IMR-90 (cell line): ENCODE results near the gene GDF10. TPM values are rescaled to one million over a fixed set of nuclear protein-coding genes. Genes with fewer than 3 reads are reported as not detected.

ENCODE experiments used
- ATAC-seq: fragments of 200-7000 bp; cut with Tn5 transposase; 2 replicates; pipeline ENCODE4 v1.9.1; 2020; ENCODE audit warnings: low read depth, mild to moderate bottlenecking, moderate library complexity
- BruUV-seq: library from RNA; stranded (reverse); fragments of 400-500 nt; replicated peaks from 2 replicates; lab custom pipeline; 2021; lab: Mats Ljungman, UMichigan
- CTCF ChIA-PET: fragments of 300-600 bp; formaldehyde crosslinking; extraction: SDS; loops from one replicate; lab custom pipeline; 2021; ENCODE audit warnings: antibody characterized with exemption; lab: Yijun Ruan, JAX
- POLR2A ChIA-PET: fragments of 300-600 bp; sonication (Branson Sonifier 250); formaldehyde crosslinking; loops from one replicate; lab custom pipeline; 2022; ENCODE audit warnings: antibody characterized with exemption; ENCODE audit not compliant: unreplicated experiment; lab: Charles Lee
- DNase-seq: peaks from one replicate; pipeline ENCODE4 v3.0.0; 2013
- H2AFZ ChIP-seq: replicated peaks from 2 replicates; pipeline ENCODE3; 2013; ENCODE audit warnings: low read length, mild to moderate bottlenecking; ENCODE audit not compliant: poor library complexity
- H2AK5ac ChIP-seq: 2 replicates; pipeline ENCODE4 v1.6.1; 2013; ENCODE audit warnings: low read depth, low read length, inconsistent platforms
- H2AK9ac ChIP-seq: replicated peaks from 2 replicates; pipeline ENCODE3; 2013; ENCODE audit warnings: mild to moderate bottlenecking, low read depth, low read length, moderate library complexity; ENCODE audit not compliant: poor library complexity
- H2BK120ac ChIP-seq: 2 replicates; pipeline ENCODE4 v1.6.1; 2013; ENCODE audit warnings: low read depth, low read length, inconsistent platforms
- H2BK15ac ChIP-seq: 3 replicates; pipeline ENCODE4 v1.6.1; 2013; ENCODE audit warnings: low read depth, low read length, inconsistent platforms
- H2BK20ac ChIP-seq: 2 replicates; pipeline ENCODE4 v1.6.1; 2013; ENCODE audit warnings: low read depth, mild to moderate bottlenecking, inconsistent platforms, low read length, moderate library complexity
- H2BK5ac ChIP-seq: 2 replicates; pipeline ENCODE4 v1.6.1; 2013; ENCODE audit warnings: mild to moderate bottlenecking, low read depth, low read length, inconsistent platforms; ENCODE audit not compliant: poor library complexity, severe bottlenecking
- H3K14ac ChIP-seq: replicated peaks from 2 replicates; pipeline ENCODE4 v1.6.1; 2013; ENCODE audit warnings: low read depth, low read length, inconsistent platforms
- H3K18ac ChIP-seq: 2 replicates; pipeline ENCODE4 v1.6.1; 2013; ENCODE audit warnings: low read depth, low read length, control low read depth
- H3K23ac ChIP-seq: 2 replicates; pipeline ENCODE4 v1.6.1; 2013; ENCODE audit warnings: low read depth, low read length, inconsistent platforms
- H3K27ac ChIP-seq: 2 replicates; pipeline ENCODE4 v1.5.1; 2013; ENCODE audit warnings: mild to moderate bottlenecking, control low read depth, low read length; ENCODE audit not compliant: insufficient read depth
- H3K27me3 ChIP-seq: 2 replicates; pipeline ENCODE4 v1.6.1; 2013; ENCODE audit warnings: low read length; ENCODE audit not compliant: control insufficient read depth, insufficient read depth
- H3K36me3 ChIP-seq: 2 replicates; pipeline ENCODE4 v1.6.1; 2013; ENCODE audit warnings: low read length, mixed read lengths; ENCODE audit not compliant: control insufficient read depth, insufficient read depth
- H3K4ac ChIP-seq: 2 replicates; pipeline ENCODE4 v1.6.1; 2013; ENCODE audit warnings: low read depth, low read length, inconsistent platforms
- H3K4me1 ChIP-seq: 2 replicates; pipeline ENCODE4 v1.6.1; 2013; ENCODE audit warnings: low read length, mixed read lengths; ENCODE audit not compliant: control insufficient read depth, insufficient read depth
- H3K4me2 ChIP-seq: 2 replicates; pipeline ENCODE4 v1.6.1; 2013; ENCODE audit warnings: low read depth, mild to moderate bottlenecking, control low read depth, low read length, moderate library complexity
- H3K4me3 ChIP-seq: 2 replicates; pipeline ENCODE4 v1.5.1; 2013; ENCODE audit warnings: low read depth, mild to moderate bottlenecking, control low read depth, low read length, moderate library complexity; ENCODE audit not compliant: insufficient read depth
- H3K56ac ChIP-seq: 2 replicates; pipeline ENCODE4 v1.6.1; 2013; ENCODE audit warnings: low read length, inconsistent platforms; ENCODE audit not compliant: insufficient read depth; ENCODE audit errors: extremely low read depth
- H3K79me1 ChIP-seq, 2 experiments: 2 replicates each; pipeline ENCODE4 v1.6.1; 2013; ENCODE audit warnings: low read length in 2 of 2, inconsistent platforms in 1 of 2, low read depth in 1 of 2
- H3K9ac ChIP-seq: 2 replicates; pipeline ENCODE4 v1.6.1; 2013; ENCODE audit warnings: low read depth, low read length, control low read depth
- H3K9me1 ChIP-seq: 2 replicates; pipeline ENCODE4 v1.6.1; 2013; ENCODE audit warnings: low read length, inconsistent platforms; ENCODE audit not compliant: insufficient read depth
- H3K9me3 ChIP-seq: 2 replicates; pipeline ENCODE4 v1.6.1; 2013; ENCODE audit warnings: low read length; ENCODE audit not compliant: control insufficient read depth, insufficient read depth
- H4K20me1 ChIP-seq: 2 replicates; pipeline ENCODE4 v1.6.1; 2013; ENCODE audit warnings: low read length, inconsistent platforms; ENCODE audit not compliant: insufficient read depth
- H4K5ac ChIP-seq: 2 replicates; pipeline ENCODE4 v1.6.1; 2013; ENCODE audit warnings: mild to moderate bottlenecking, low read depth, low read length, control low read depth
- H4K8ac ChIP-seq, 2 experiments: 2 replicates each; pipeline ENCODE4 v1.6.1; 2013; ENCODE audit warnings: low read depth in 2 of 2, low read length in 2 of 2, control low read depth in 1 of 2, inconsistent platforms in 1 of 2
- H4K91ac ChIP-seq: 2 replicates; pipeline ENCODE4 v1.6.1; 2013; ENCODE audit warnings: low read depth, low read length, inconsistent platforms; ENCODE audit not compliant: insufficient read depth
- BHLHE40 ChIP-seq: fragments of 150-350 bp; IDR thresholded peaks from 2 replicates; pipeline ENCODE4 v1.6.1; 2016; ENCODE audit warnings: mild to moderate bottlenecking, low read depth, low read length
- CEBPB ChIP-seq: IDR thresholded peaks from 2 replicates; pipeline ENCODE4 v1.6.1; 2012; ENCODE audit warnings: low read depth, low read length, improper control_type of control experiment
- MAFK ChIP-seq: IDR thresholded peaks from 2 replicates; pipeline ENCODE4 v1.6.1; 2012; ENCODE audit warnings: low read depth, low read length, improper control_type of control experiment
- RCOR1 ChIP-seq: IDR thresholded peaks from 2 replicates; pipeline ENCODE4 v1.6.1; 2012; ENCODE audit warnings: mild to moderate bottlenecking, low read length, improper control_type of control experiment; ENCODE audit not compliant: insufficient replicate concordance
- WGBS, 2 experiments: methylation state at CpG; one replicate each; pipeline versions ENCODE4 v1.1.5 to v1.1.7; 2013; ENCODE audit warnings: missing lambda C conversion rate in 2 of 2; ENCODE audit not compliant: insufficient read length in 1 of 2; ENCODE audit errors: extremely low coverage in 2 of 2; 5-methylcytosine and 5-hydroxymethylcytosine counted together
- dilution Hi-C: fragments of 300-500 bp; cut with HindIII; formaldehyde crosslinking; loops from one replicate; pipeline ENCODE4 v1.14.3; 2018; ENCODE audit warnings: low sequenced_read_pairs; ENCODE audit not compliant: unreplicated experiment
- in situ Hi-C: fragments of 300-500 bp; cut with MboI; formaldehyde crosslinking; loops from 3 replicates; pipeline ENCODE4 v1.14.3; 2019; ENCODE audit warnings: low sequenced_read_pairs, inconsistent platforms, mixed read lengths
- intact Hi-C: fragments of 100-400 bp; cut with micrococcal nuclease; formaldehyde crosslinking; loops from 2 replicates; pipeline ENCODE4 v1.10.0; 2022
- polyA plus RNA-seq, 3 experiments: library from polyadenylated mRNA; depleted of rRNA; stranded (reverse); fragments of >200 nt; gene quantifications; 2 replicates each; pipeline ENCODE4 v1.2.3, GENCODE V29; 2012; ENCODE audit warnings: low replicate concordance in 1 of 3
- total RNA-seq: library from RNA; depleted of rRNA; stranded (reverse); fragments of >200 nt; gene quantifications from 2 replicates; pipeline ENCODE4 v1.2.3, GENCODE V29; 2012

GDF10 gene
- total and polyA plus RNA-seq, 2 of the 4 experiments (the other 2 are of a cell fraction) = 0.34 TPM; not detected in 1

GRCh38 chr10:47277352-47278151 lies 22.4 kb upstream of the GDF10 start (continued):
- TF ChIP-seq RCOR1 = no peak

- Histone ChIP-seq H3K4ac (no peak overlapping the region), H2AFZ (no peak overlapping the region), H2AK9ac (no peak overlapping the region), H2AK5ac (no peak overlapping the region), H4K5ac (no peak overlapping the region), H2BK5ac (no peak overlapping the region), H3K27ac (no peak overlapping the region), H3K27me3 (peaks cover 22% of the 10 kb centered on the region), H3K79me1 (no peaks in the 10 kb centered on the region), H3K14ac (no peak overlapping the region), H2BK120ac (no peak overlapping the region), H3K18ac (no peak overlapping the region), H3K36me3 (no peaks in the 10 kb centered on the region), H3K23ac (no peak overlapping the region), H3K4me2 (no peak overlapping the region), H2BK20ac (no peak overlapping the region), H4K91ac (no peak overlapping the region), H3K9me1 (no peaks in the 10 kb centered on the region), H3K56ac (no peak overlapping the region), H3K9ac (no peak overlapping the region), H2BK15ac (no peak overlapping the region), H3K9me3 (no peaks in the 10 kb centered on the region), H4K20me1 (no peaks in the 10 kb centered on the region), H4K8ac (no peak overlapping the region), H3K4me1 (no peaks in the 10 kb centered on the region), H3K4me3 (no peak overlapping the region)
- dilution Hi-C loops (no loop called here), intact Hi-C loops (no loop called here), in situ Hi-C loops (no loop called here)
- no TSS peak for BruUV-seq
- ATAC-seq = no peak
- CTCF ChIA-PET = no interaction called here
- POLR2A ChIA-PET = no interaction called here
- no peak for DNase-seq
- WGBS, 2 experiments = 75% methylated on average over 10 of the region's 15 CpGs; no CpG with 5 or more reads in 1 of the 2 experiments
- TF ChIP-seq BHLHE40 (no peak), CEBPB (no peak), MAFK (no peak)
Observed at GRCh38 chr10:47278152-47278473, 21.9 kb upstream of the GDF10 start.
